HG02885 (cell line): ENCODE data around the gene HECA.
"Not testable (repeated sequence)": the region's sequence is repeated elsewhere in the genome, so short reads cannot be mapped to it uniquely, and the experiment has no call there.

Experiments used
- ATAC-seq: cut with Tn5 transposase; IDR thresholded peaks from one replicate; pipeline ENCODE4 v1.9.1; 2021; ENCODE audit warnings: mild to moderate bottlenecking; ENCODE audit not compliant: unreplicated experiment, poor library complexity

The HECA gene, protein sequence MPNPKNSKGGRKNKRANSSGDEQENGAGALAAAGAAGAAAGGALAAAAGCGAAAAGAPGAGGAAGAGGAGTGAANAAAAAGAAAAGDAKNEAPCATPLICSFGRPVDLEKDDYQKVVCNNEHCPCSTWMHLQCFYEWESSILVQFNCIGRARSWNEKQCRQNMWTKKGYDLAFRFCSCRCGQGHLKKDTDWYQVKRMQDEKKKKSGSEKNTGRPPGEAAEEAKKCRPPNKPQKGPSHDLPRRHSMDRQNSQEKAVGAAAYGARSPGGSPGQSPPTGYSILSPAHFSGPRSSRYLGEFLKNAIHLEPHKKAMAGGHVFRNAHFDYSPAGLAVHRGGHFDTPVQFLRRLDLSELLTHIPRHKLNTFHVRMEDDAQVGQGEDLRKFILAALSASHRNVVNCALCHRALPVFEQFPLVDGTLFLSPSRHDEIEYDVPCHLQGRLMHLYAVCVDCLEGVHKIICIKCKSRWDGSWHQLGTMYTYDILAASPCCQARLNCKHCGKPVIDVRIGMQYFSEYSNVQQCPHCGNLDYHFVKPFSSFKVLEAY

GRCh38 chr6:139134817-139135577, at the start of gene HECA:
TSS of gene HECA (plus strand) at chr6:139135080. CDS start at chr6:139135397, 317 bp downstream.
- ATAC-seq = peak; percentile 81

- no peak for ATAC-seq
These were observed 43.1 kb upstream of the HECA start for GRCh38 chr6:139091826-139092225.

DNA sequence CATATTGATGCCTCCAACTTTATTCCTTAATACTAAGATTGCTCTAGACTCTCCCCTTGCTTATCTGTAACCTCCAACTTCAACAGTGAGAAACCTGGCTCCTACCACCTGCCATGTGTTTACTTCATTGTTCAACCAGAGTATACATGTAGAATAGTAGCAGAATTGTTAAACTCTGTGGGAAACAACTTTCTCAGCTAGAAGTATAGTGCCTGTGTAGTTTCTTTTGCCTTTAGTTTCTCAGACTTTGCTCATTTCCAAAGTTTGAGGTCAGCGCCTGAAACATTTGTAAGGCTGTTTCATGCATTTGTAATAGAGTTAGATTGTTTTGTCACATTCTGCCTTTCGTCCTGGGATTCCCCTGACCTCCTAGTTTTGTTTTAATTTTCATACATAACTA, 34.9 kb upstream of the HECA start:
- peak; percentile 98 for ATAC-seq

DNA sequence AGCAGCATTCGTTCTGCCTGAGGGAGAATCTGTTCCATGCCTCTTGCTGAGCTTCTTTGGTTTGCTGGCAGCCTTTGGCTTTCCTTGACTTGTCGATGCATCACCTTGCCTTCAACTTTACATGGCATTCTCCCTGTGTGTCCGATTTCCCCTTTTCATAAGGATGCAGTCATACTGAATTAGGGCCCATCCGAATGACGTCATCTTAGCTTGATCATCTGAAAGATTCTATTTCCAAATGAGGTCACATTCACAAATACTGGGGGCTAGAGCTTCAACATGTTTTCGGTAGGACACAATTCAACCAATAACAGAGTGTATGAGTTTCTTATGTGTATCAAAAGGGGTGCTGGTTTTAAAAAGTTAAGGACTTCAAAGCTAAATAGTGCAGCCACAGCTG, 27.8 kb upstream of the HECA start:
- no peak for ATAC-seq

DNA sequence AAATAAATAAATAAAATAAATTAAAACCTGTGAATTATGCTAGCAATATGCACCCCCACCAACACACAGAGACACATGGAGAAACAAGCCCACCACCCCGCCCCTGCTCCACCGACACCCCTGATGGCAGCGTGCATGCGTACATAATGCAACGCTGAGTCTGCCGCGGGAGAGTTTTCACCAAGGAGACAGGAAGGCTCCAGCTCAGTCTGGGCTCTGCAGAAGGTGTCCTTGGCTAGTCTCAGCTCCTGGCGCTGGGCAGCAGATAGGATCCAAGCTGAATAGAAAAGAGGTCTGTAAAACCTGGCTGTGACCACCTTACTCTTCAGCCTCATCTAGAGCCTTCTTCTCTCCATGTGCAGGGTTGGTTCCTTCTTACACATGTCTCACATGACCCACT, 26.5 kb upstream of the HECA start:
- ATAC-seq = no peak

DNA sequence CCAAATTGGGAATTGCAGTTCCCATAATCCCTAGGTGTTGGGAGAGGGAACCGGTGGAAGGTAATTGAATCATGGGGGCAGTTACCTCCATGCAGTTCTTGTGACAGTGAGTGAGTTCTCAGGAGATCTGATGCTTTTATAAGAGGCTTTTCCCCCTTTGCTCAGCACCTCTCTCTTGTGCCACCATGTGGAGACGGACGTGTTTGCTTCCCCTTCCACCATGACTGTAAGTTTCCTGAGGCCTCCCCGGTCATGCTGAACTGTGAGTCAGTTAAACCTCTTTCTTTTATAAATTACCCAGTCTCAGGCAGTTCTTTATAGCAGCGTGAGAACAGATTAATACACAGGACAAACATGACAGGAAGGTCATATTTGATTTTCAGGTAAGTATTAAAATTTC, 25.3 kb upstream of the HECA start:
- no peak for ATAC-seq

DNA sequence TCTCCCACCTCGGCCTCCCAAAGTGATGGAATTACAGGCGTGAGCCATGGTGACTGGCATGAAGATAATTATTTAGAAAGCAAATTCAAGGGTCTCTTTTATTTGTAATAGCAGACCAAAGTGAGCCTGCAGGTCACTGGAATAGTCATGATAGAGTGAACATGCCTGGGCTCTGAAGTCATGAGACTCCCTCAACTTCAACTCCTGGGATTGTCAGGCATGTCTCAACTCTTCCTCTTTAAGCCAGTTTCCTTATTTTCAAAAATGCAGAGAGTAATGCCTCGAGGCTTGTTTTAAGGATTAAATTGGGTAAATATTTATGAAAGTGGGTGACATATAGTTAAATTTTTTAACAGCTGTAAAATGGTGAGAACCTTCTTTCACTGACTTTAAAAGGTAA, 22.7 kb upstream of the HECA start:
- ATAC-seq = no peak

DNA sequence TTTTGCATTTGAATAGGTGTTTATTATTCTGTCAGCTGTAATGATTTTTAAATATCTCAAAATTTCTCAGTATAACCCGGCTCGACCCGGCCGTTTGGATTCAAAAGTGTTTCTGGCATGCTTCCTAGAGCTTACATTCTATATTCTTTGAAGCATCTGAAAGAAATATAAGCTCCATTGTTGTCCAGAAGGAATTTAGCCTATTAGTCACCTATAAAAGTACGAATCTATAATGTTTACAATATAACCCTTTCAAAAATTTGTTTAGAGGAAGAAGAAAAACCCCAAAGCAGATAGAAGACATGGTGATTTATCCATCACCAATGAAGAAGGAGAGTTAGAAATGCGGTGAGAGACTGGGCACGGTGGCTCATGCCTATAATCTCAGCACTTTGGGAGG, 22.3 kb upstream of the HECA start:
- ATAC-seq = no peak

GRCh38 chr6:139114746-139115145, 20.1 kb upstream of the HECA start:
- ATAC-seq = no peak

GRCh38 chr6:139115989-139116758, 18.7 kb upstream of the HECA start:
- ATAC-seq = no peak

DNA sequence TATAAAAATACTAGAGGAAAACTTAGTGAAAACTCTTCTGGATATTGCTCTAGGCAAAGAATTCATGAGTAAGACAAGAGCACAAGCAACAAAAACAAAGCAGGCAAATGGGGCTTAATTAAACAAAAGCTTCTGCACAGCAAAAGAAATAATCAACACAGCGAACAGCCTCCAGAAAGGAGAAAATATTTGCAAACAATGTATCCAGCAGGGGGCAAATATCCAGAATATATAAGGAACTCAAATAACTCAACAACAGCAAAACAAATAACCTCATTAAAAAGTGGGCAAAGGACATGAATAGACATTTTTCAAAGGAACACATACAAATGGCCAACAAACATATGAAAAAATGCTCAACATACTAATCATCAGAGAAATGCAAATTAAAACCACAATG, 17.1 kb upstream of the HECA start:
- no peak for ATAC-seq

GRCh38 chr6:139119552-139119951, 15.3 kb upstream of the HECA start:
- no peak for ATAC-seq

- ATAC-seq = not testable (repeated sequence)
These were observed 12.1 kb upstream of the HECA start for GRCh38 chr6:139122823-139123222.

- ATAC-seq = peak; percentile 100
These were observed 9.8 kb upstream of the HECA start for GRCh38 chr6:139124887-139125672.

DNA sequence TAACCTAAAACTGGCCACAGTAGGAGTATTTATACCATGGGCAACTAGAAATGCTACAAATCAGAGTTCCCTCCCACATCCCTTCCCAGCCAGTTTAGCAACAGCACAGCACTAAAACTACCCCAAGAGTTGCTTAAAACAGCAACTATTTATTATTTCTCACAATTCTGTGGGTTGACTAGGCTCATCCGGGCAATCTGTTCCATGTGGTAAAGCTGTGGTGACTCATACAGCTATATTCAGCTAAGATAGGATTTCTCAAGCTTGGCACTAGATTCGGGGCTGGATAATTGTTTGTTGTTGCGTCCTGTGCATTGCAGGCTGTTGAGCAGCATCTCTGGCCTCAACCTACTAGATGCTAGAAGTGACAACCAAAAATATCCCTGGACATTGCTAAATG, 8.6 kb upstream of the HECA start:
- no peak for ATAC-seq

- ATAC-seq = no peak
These were observed 7.9 kb upstream of the HECA start for GRCh38 chr6:139126931-139127330.

DNA sequence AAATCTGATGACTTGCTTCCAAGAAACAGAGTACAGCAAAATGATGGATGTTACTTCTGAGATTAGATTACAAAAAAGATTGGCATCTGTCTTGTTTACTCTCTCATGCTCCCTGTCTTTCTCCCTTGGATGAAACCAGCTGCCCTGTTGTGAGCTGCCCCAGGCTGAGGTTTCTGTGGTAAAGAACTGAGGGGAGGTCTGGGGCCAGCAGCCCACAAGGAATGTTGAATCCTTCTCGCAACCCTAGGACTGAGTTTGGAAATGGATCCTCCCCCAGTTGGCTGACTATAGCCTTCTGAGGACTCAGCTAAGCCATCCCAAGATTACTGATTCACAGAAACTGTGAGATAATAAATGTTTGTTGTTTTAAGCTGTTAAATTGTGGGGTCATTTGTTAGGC, 5.6 kb upstream of the HECA start:
- no peak for ATAC-seq

- ATAC-seq = no peak
These were observed 3.1 kb upstream of the HECA start for GRCh38 chr6:139131736-139132280.

DNA sequence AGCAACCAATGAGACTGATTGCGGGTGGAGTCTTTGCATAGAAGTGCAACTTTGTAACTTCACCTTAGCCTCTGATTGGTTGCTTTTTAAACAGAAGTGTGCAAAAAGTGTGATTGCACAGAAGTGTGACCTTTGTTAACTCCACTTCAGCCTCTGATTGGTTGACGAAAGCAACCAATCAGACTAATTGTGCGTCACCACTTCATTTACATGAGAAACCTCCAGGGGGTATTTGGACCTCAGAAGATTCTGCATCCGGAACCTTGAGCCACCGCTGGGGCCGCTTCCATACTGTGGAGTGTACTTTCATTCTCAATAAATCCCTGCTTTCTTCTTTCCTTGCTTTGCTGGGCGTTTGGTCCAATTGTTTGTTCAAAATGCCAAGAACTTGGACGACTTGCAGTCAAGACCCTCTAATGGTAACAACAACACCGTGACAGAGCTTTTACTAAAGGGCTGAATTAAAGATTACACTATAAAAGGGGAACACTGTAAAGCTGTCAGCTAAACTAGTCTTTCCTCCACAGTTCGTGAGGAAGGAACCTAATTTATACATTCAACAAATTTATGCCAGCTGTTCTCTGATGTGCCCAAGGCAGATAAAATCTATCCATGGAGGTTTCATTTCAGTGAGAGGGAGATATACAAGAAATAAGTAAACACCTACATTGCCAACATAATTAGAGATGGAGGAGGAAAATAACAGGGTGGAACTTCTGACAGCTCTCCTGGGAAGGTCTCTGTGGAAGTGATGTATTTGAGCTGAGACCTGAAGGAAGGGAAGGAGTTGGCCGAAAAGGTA, 1.4 kb upstream of the HECA start:
- ATAC-seq = no peak
